ENCODE measurements around the gene SNTB2. TPM values are rescaled to one million over a fixed set of nuclear protein-coding genes. Genes with fewer than 3 reads are reported as not detected.

Gene SNTB2
- total and polyA plus RNA-seq, 10 of the 15 experiments (the other 5 are each of a cell fraction or from before 2014, with no cell fraction given) = 1.2 to 15.7 (median 5.0) TPM

GRCh38 chr16:69187446-69188235 is 677 bp downstream of the SNTB2 start:
- intact Hi-C loops (cut with micrococcal nuclease; ENCODE audit: unreplicated experiment) (no loop called here), in situ Hi-C loops (cut with MboI) (no loop called here)
- 0 out of 2 replicates have a peak, but pooled peaks have one; percentile 15 for TF ChIP-seq SIN3A (IDR thresholded peaks at IDR 0.05; ENCODE audit: low read depth, low read length)
- TF ChIP-seq HDGF (IDR thresholded peaks at IDR 0.05) = no peak
- peak; percentile 43 for TF ChIP-seq ZNF384 (IDR thresholded peaks at IDR 0.05; ENCODE audit: borderline replicate concordance, low read depth, low read length)
- peak overlapping the region; percentile 81 for H3K9ac ChIP-seq (ENCODE audit: control insufficient read depth, insufficient read depth, low read length)
- no TSS peak for BruUV-seq (replicated peaks)
- H3K27me3 ChIP-seq (replicated peaks in 1 of 2; ENCODE audit: control insufficient read depth in 2 of 2, insufficient read depth in 2 of 2, low read length in 1 of 2) = no peaks in the 10 kb centered on the region
- ChIA-PET POLR2A (interaction anchor here (1.3 to 3.0 kb wide), 3 partner anchors 11 to 431 kb away, joined by 5 to 13 read pairs (median 5); no protein-coding TSS in a partner anchor), CTCF (interaction anchor here (0.6 to 3.5 kb wide), 7 partner anchors 15 to 720 kb away, joined by 3 to 14 read pairs (median 3); no protein-coding TSS in a partner anchor), RAD21 (ENCODE audit: unreplicated experiment) (interaction anchor here (0.6 to 2.1 kb wide), 5 partner anchors 11 to 142 kb away, joined by 3 to 7 read pairs (median 3); partner anchors contain the start of gene PDF), SMC1A (ENCODE audit: uncharacterized antibody, unreplicated experiment) (interaction anchor here (0.8 to 2.2 kb wide), 9 partner anchors 12 to 101 kb away, joined by 3 to 10 read pairs (median 5); no protein-coding TSS in a partner anchor)
- FAIRE-seq (no peak), DNase-seq (ENCODE audit: low read depth, low spot score) (no peak), ATAC-seq (peak; percentile 43)
- H3K4me3 ChIP-seq = peak overlapping the region; percentile 88
- no peaks in the 10 kb centered on the region for H3K36me3 ChIP-seq (ENCODE audit: control insufficient read depth in 2 of 2, insufficient read depth in 2 of 2, low read length in 1 of 2)
- under 1% methylated on average over 44 of the region's 76 CpGs for WGBS (ENCODE audit: insufficient coverage, insufficient replicate concordance, low lambda C conversion rate, missing lambda C conversion rate)
- peaks cover 29% of the 10 kb centered on the region for H3K79me2 ChIP-seq (ENCODE audit: control insufficient read depth, insufficient read depth, low read length)
- no peaks in the 10 kb centered on the region for H3K9me3 ChIP-seq (replicated peaks; ENCODE audit: control insufficient read depth, insufficient read depth, low read length)
- H2AFZ ChIP-seq (ENCODE audit: control insufficient read depth, low read depth, low read length) = peak overlapping the region; percentile 77
- peak overlapping the region; percentile 94 for H3K4me2 ChIP-seq (ENCODE audit: control insufficient read depth, insufficient read depth)
- H4K20me1 ChIP-seq (ENCODE audit: control insufficient read depth, insufficient read depth) = no peaks in the 10 kb centered on the region
- H3K27ac ChIP-seq (ENCODE audit: control insufficient read depth, insufficient read depth) = peak overlapping the region; percentile 90
- H3K4me1 ChIP-seq (ENCODE audit: control insufficient read depth, insufficient read depth, low read length) = peaks cover 22% of the 10 kb centered on the region

DNA sequence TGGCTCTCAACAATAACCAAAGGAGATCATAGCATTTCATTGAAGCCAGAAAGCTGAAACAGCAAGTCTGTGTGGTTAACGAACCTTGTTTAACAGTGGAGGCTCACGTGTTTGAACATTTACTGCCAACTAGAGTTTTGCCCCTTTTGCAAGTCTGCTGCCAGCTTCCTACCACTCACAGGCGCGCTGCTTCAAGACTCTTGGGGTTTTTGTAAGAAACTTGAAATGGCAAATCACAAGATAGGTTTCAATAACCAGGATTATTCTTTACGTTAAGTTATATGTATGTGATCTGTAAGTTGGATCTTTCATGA is 1.2 kb downstream of the SNTB2 start:
- ChIA-PET CTCF (interaction anchor here (0.6 to 3.5 kb wide), 5 partner anchors 16 to 719 kb away, joined by 3 to 14 read pairs (median 3); no protein-coding TSS in a partner anchor), RAD21 (ENCODE audit: unreplicated experiment) (interaction anchor here (1.0 to 2.1 kb wide), 3 partner anchors 38 to 142 kb away, joined by 3 to 7 read pairs (median 3); partner anchors contain the start of gene PDF), POLR2A (interaction anchor here (1.1 to 3.0 kb wide), 4 partner anchors 12 to 431 kb away, joined by 5 to 13 read pairs (median 5); no protein-coding TSS in a partner anchor), SMC1A (ENCODE audit: uncharacterized antibody, unreplicated experiment) (interaction anchor here (1.2 to 2.2 kb wide), 8 partner anchors 12 to 100 kb away, joined by 3 to 10 read pairs (median 4); no protein-coding TSS in a partner anchor)
- no peaks in the 10 kb centered on the region for H3K27me3 ChIP-seq (replicated peaks in 1 of 2; ENCODE audit: control insufficient read depth in 2 of 2, insufficient read depth in 2 of 2, low read length in 1 of 2)
- WGBS (ENCODE audit: insufficient coverage, insufficient replicate concordance, low lambda C conversion rate, missing lambda C conversion rate) = under 1% methylated on average over 5 of the region's 5 CpGs
- FAIRE-seq (no peak), DNase-seq (ENCODE audit: low read depth, low spot score) (no peak), ATAC-seq (no peak; the same call in 2 of the 3 replicates)
- BruUV-seq (replicated peaks) = no TSS peak
- H3K4me2 ChIP-seq (ENCODE audit: control insufficient read depth, insufficient read depth) = peak overlapping the region; percentile 94
- H3K9ac ChIP-seq (ENCODE audit: control insufficient read depth, insufficient read depth, low read length) = peak overlapping the region; percentile 81
- peaks cover 22% of the 10 kb centered on the region for H3K4me1 ChIP-seq (ENCODE audit: control insufficient read depth, insufficient read depth, low read length)
- H2AFZ ChIP-seq (ENCODE audit: control insufficient read depth, low read depth, low read length) = peak overlapping the region; percentile 77
- H3K4me3 ChIP-seq = peak overlapping the region; percentile 88
- peak; percentile 52 to 56; a peak in 2 of 4 replicates for TF ChIP-seq BHLHE40 (IDR thresholded peaks at IDR 0.05; ENCODE audit: borderline replicate concordance in 1 of 2, low read depth in 2 of 2, low read length in 1 of 2)
- no peak for TF ChIP-seq YY1 (IDR thresholded peaks at IDR 0.05; ENCODE audit: low read depth, low read length)
- TF ChIP-seq RUNX3 (IDR thresholded peaks at IDR 0.05; ENCODE audit: low read length) = peak; percentile 35; the same call in 1 of the 2 replicates
- no peaks in the 10 kb centered on the region for H4K20me1 ChIP-seq (ENCODE audit: control insufficient read depth, insufficient read depth)
- intact Hi-C loops (cut with micrococcal nuclease; ENCODE audit: unreplicated experiment) (no loop called here), in situ Hi-C loops (cut with MboI) (no loop called here)
- peaks cover 30% of the 10 kb centered on the region for H3K79me2 ChIP-seq (ENCODE audit: control insufficient read depth, insufficient read depth, low read length)
- H3K36me3 ChIP-seq (ENCODE audit: control insufficient read depth in 2 of 2, insufficient read depth in 2 of 2, low read length in 1 of 2) = no peaks in the 10 kb centered on the region
- no peaks in the 10 kb centered on the region for H3K9me3 ChIP-seq (replicated peaks; ENCODE audit: control insufficient read depth, insufficient read depth, low read length)
- peak overlapping the region; percentile 90 for H3K27ac ChIP-seq (ENCODE audit: control insufficient read depth, insufficient read depth)
